ENCODE measurements around the gene ITGB1BP1. TPM values are rescaled to one million over a fixed set of nuclear protein-coding genes. Genes with fewer than 3 reads are reported as not detected.

ITGB1BP1 gene
- total RNA-seq, 2 donors from 2014 or later, result 62.6 to 74.9 TPM

DNA sequence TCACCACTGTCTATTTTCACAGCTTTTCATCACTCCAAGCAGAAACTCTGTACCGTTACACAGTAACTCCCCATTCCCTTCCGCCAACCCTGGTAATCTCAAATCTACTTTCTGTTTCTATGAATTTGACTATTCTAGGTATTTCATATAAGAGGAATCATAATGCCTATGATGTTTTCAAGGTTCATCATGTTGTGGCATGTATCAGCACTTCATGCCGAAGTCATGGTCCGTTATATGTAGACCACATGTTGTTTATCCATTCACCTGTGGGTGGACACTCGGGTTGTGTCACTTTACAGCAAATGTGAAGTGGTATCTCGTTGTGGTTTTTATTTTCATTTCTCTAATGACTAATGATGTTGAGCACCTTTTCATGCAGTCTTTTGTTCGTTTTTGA, 21.8 kb upstream of the ITGB1BP1 start:
- Mint-ChIP-seq H3K4me1 (peaks cover 6% of the 10 kb centered on the region), H3K4me3 (peak overlapping the region; percentile 52), H3K36me3 (ENCODE audit: low read depth) (peaks cover 10% of the 10 kb centered on the region)

DNA sequence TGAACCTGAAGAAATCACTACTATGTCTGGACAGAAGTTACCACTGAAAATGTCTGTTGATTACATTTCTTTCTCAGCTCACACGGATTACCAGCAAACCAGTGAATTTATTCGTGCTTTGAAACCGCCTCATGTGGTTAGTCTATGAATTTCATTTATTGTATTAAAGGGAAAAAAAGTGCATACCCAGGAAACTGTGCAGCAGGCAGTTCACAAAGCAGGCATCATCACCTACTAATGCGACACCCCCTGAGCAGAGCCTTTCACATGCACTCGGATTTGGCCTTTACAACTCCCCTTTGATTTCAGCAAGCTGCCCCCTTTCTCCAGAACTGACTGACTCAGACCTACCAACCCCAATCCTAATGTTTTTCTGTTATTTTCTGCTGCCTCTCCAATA, 20.2 kb upstream of the ITGB1BP1 start:
- H3K27me3 Mint-ChIP-seq, result no peaks in the 10 kb centered on the region
- ATAC-seq, result no peak
- H3K36me3 Mint-ChIP-seq (ENCODE audit: low read depth), result peaks cover 6% of the 10 kb centered on the region
- H3K9me3 ChIP-seq (ENCODE audit: control insufficient read depth, low read length, poor library complexity, severe bottlenecking), result no peaks in the 10 kb centered on the region
- DNase-seq, result no peak
- H3K4me1 Mint-ChIP-seq, result peaks cover 6% of the 10 kb centered on the region
- H3K27ac Mint-ChIP-seq, result no peak overlapping the region
- H3K4me3 Mint-ChIP-seq, result no peak overlapping the region

More for the DNA sequence above, 21.8 kb upstream of the ITGB1BP1 start:
- DNase-seq (no peak), ATAC-seq (no peak)
- Mint-ChIP-seq H3K27me3 (no peaks in the 10 kb centered on the region), H3K27ac (peak overlapping the region; percentile 24)
- no peaks in the 10 kb centered on the region for H3K9me3 ChIP-seq (ENCODE audit: control insufficient read depth, low read length, poor library complexity, severe bottlenecking)

GRCh38 chr2:9441556-9441955, 18.2 kb upstream of the ITGB1BP1 start:
- DNase-seq (no peak), ATAC-seq (no peak)
- H3K4me1 Mint-ChIP-seq, result peaks cover 6% of the 10 kb centered on the region
- no peaks in the 10 kb centered on the region for H3K9me3 ChIP-seq (ENCODE audit: control insufficient read depth, low read length, poor library complexity, severe bottlenecking)
- no peak overlapping the region for H3K27ac Mint-ChIP-seq
- no peaks in the 10 kb centered on the region for H3K27me3 Mint-ChIP-seq
- no peak overlapping the region for H3K4me3 Mint-ChIP-seq
- H3K36me3 Mint-ChIP-seq (ENCODE audit: low read depth), result peaks cover 6% of the 10 kb centered on the region

DNA sequence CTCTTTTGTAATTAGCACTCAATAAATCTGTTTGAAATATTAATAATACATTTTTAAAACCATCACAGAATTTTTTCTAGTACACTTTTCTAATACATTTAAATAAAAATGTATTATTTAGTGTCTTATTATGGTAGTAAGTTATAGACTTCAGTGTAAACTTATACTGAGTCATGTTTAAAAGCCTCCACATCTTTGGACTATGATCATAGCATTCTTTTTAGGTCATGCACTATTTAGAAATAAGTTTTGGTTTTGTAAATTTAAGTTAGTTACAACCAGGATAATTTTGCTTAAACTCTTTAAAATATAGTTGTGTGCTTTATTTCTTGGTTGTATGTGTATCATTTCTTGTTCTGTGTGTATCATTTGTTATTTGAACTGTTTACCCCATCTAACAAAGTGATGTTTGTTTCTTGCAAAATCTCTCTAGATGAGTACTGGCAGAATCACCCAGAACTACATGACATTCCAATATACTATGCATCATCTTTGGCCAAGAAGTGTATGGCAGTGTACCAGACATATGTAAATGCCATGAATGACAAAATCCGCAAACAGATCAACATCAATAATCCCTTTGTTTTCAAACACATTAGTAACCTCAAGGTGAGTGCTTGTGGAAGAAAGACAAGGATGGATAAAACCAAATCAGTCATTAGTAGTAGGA, 16.9 kb upstream of the ITGB1BP1 start:
- Mint-ChIP-seq H3K4me3 (no peak overlapping the region), H3K27me3 (no peaks in the 10 kb centered on the region), H3K4me1 (peaks cover 6% of the 10 kb centered on the region), H3K36me3 (ENCODE audit: low read depth) (peaks cover 6% of the 10 kb centered on the region), H3K27ac (no peak overlapping the region)
- DNase-seq, result no peak
- no peak for ATAC-seq
- no peaks in the 10 kb centered on the region for H3K9me3 ChIP-seq (ENCODE audit: control insufficient read depth, low read length, poor library complexity, severe bottlenecking)

DNA sequence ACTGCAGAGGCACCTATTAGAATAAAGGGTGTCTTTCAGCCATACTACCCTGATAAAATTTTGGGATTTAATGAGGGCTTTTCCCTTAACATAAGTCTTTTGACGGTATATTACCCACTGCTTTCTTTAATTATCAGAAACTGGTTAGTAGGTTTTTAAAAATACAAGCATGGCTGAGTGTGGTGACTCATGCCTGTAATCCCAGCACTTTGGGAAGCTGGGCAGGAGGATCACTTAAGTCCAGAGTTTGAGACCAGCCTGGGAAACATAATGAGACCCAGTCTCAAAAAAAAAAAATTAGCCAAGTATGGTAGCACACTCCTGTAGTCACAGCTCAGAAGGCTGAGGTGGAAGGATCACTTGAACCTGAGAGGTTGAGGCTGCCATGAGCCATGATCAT, 16.2 kb upstream of the ITGB1BP1 start:
- H3K27me3 Mint-ChIP-seq, result no peaks in the 10 kb centered on the region
- no peak for DNase-seq
- no peak overlapping the region for H3K4me3 Mint-ChIP-seq
- no peak overlapping the region for H3K27ac Mint-ChIP-seq
- no peak for ATAC-seq
- H3K36me3 Mint-ChIP-seq (ENCODE audit: low read depth), result peaks cover 6% of the 10 kb centered on the region
- H3K4me1 Mint-ChIP-seq, result peaks cover 3% of the 10 kb centered on the region
- H3K9me3 ChIP-seq (ENCODE audit: control insufficient read depth, low read length, poor library complexity, severe bottlenecking), result no peaks in the 10 kb centered on the region

GRCh38 chr2:9434489-9434888, 11.2 kb upstream of the ITGB1BP1 start:
- ATAC-seq (no peak), DNase-seq (no peak)
- no peaks in the 10 kb centered on the region for H3K27me3 Mint-ChIP-seq
- no peak overlapping the region for H3K27ac Mint-ChIP-seq
- no peak overlapping the region for H3K4me3 Mint-ChIP-seq
- H3K9me3 ChIP-seq (ENCODE audit: control insufficient read depth, low read length, poor library complexity, severe bottlenecking), result no peaks in the 10 kb centered on the region
- H3K4me1 Mint-ChIP-seq, result peaks cover 2% of the 10 kb centered on the region
- H3K36me3 Mint-ChIP-seq (ENCODE audit: low read depth), result peaks cover 9% of the 10 kb centered on the region

- Mint-ChIP-seq H3K4me3 (no peak overlapping the region), H3K4me1 (peaks cover 5% of the 10 kb centered on the region), H3K36me3 (ENCODE audit: low read depth) (peaks cover 9% of the 10 kb centered on the region), H3K27ac (peak overlapping the region; percentile 47), H3K27me3 (no peaks in the 10 kb centered on the region)
- DNase-seq, result no peak
- ATAC-seq, result no peak
- H3K9me3 ChIP-seq (ENCODE audit: control insufficient read depth, low read length, poor library complexity, severe bottlenecking), result no peaks in the 10 kb centered on the region
Observed at GRCh38 chr2:9430316-9431293, 7.3 kb upstream of the ITGB1BP1 start.

- H3K9me3 ChIP-seq (ENCODE audit: control insufficient read depth, low read length, poor library complexity, severe bottlenecking), result no peaks in the 10 kb centered on the region
- no peaks in the 10 kb centered on the region for H3K27me3 Mint-ChIP-seq
- peaks cover 7% of the 10 kb centered on the region for H3K4me1 Mint-ChIP-seq
- DNase-seq (no peak), ATAC-seq (no peak)
- peaks cover 9% of the 10 kb centered on the region for H3K36me3 Mint-ChIP-seq (ENCODE audit: low read depth)
- no peak overlapping the region for H3K27ac Mint-ChIP-seq
- no peak overlapping the region for H3K4me3 Mint-ChIP-seq
Observed at GRCh38 chr2:9428965-9429577, 5.7 kb upstream of the ITGB1BP1 start.

- Mint-ChIP-seq H3K36me3 (ENCODE audit: low read depth) (peaks cover 4% of the 10 kb centered on the region), H3K4me1 (peaks cover 26% of the 10 kb centered on the region), H3K27ac (no peak overlapping the region), H3K27me3 (no peaks in the 10 kb centered on the region), H3K4me3 (no peak overlapping the region)
- ATAC-seq, result no peak
- DNase-seq, result no peak
- H3K9me3 ChIP-seq (ENCODE audit: control insufficient read depth, low read length, poor library complexity, severe bottlenecking), result no peaks in the 10 kb centered on the region
Observed at GRCh38 chr2:9424447-9425164, 1.3 kb upstream of the ITGB1BP1 start.

- DNase-seq (no peak), ATAC-seq (peak; percentile 23)
- no peaks in the 10 kb centered on the region for H3K9me3 ChIP-seq (ENCODE audit: control insufficient read depth, low read length, poor library complexity, severe bottlenecking)
- H3K4me3 Mint-ChIP-seq, result no peak overlapping the region
- H3K36me3 Mint-ChIP-seq (ENCODE audit: low read depth), result peaks cover 4% of the 10 kb centered on the region
- H3K27me3 Mint-ChIP-seq, result no peaks in the 10 kb centered on the region
- no peak overlapping the region for H3K27ac Mint-ChIP-seq
- H3K4me1 Mint-ChIP-seq, result peaks cover 26% of the 10 kb centered on the region
Observed at GRCh38 chr2:9423922-9424272, 569 bp upstream of the ITGB1BP1 start.

DNA sequence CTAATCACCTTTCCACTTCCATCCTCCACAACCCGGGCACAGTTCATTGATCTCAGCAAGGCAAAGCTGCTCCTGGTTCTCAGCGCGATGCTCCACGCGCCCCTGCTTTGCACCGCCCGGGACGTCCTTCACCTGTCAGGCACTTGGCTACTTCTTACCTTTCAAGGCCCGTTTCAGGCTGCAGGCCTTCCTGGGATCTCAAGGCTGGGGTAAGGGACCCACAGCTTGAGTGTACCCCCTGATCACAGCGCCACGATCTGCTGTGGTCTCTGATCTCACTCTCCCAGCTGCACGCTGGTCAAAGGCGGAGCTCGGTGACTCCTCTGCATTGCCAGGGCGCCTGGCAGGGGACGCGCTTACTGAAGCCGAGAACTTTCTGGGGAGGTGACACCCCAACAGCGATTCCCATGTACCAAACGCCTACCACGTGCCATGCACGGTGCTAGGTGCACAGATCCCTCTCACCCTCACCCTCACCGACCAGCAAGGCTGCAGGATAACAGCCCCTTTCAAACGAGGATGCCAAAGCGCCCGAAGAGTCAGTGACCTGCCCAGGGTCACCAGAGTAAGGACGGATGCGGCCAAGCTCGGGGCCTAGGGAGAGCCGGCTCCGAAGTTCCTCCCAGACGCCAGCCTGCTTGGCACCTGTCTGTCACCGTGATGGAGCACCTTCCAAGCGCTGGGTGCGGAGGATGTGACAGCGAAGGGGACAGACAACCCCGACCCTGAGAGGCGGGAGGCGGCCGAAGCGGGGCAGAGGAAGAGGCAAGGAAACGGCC, 818 bp downstream of the ITGB1BP1 start:
- H3K9me3 ChIP-seq (ENCODE audit: control insufficient read depth, low read length, poor library complexity, severe bottlenecking), result no peaks in the 10 kb centered on the region
- H3K4me3 Mint-ChIP-seq, result no peak overlapping the region
- ATAC-seq (peak; percentile 27), DNase-seq (peak; percentile 17 to 27 (median 22))
- no peaks in the 10 kb centered on the region for H3K27me3 Mint-ChIP-seq
- peaks cover 4% of the 10 kb centered on the region for H3K36me3 Mint-ChIP-seq (ENCODE audit: low read depth)
- peaks cover 28% of the 10 kb centered on the region for H3K4me1 Mint-ChIP-seq
- no peak overlapping the region for H3K27ac Mint-ChIP-seq

- H3K4me1 Mint-ChIP-seq, result peaks cover 37% of the 10 kb centered on the region
- H3K27me3 Mint-ChIP-seq, result no peaks in the 10 kb centered on the region
- peak overlapping the region; percentile 21 for H3K4me3 Mint-ChIP-seq
- no peak for DNase-seq
- ATAC-seq, result no peak
- H3K36me3 Mint-ChIP-seq (ENCODE audit: low read depth), result peaks cover 4% of the 10 kb centered on the region
- H3K9me3 ChIP-seq (ENCODE audit: control insufficient read depth, low read length, poor library complexity, severe bottlenecking), result no peaks in the 10 kb centered on the region
- no peak overlapping the region for H3K27ac Mint-ChIP-seq
Observed at GRCh38 chr2:9420495-9420894, 2.8 kb downstream of the ITGB1BP1 start.
